Osteocyte (in vitro differentiated cells): ENCODE results near the gene FAM118A. TPM values are rescaled to one million over a fixed set of nuclear protein-coding genes. Genes with fewer than 3 reads are reported as not detected.

Experiments
- DNase-seq: peaks from one replicate; pipeline ENCODE4 v3.0.0; 2021; ENCODE audit warnings: mixed read lengths; ENCODE audit not compliant: unreplicated experiment; ENCODE audit errors: extremely low spot score
- H3K27ac Mint-ChIP-seq: one replicate; pipeline ENCODE4 v1.8.0; 2021; ENCODE audit warnings: mild to moderate bottlenecking, mixed read lengths; ENCODE audit not compliant: unreplicated experiment
- H3K27me3 Mint-ChIP-seq: one replicate; pipeline ENCODE4 v1.8.0; 2021; ENCODE audit warnings: mixed read lengths; ENCODE audit not compliant: unreplicated experiment
- H3K36me3 Mint-ChIP-seq: one replicate; pipeline ENCODE4 v1.8.0; 2021; ENCODE audit warnings: mixed read lengths; ENCODE audit not compliant: unreplicated experiment
- H3K4me1 Mint-ChIP-seq: one replicate; pipeline ENCODE4 v1.8.0; 2021; ENCODE audit warnings: mixed read lengths; ENCODE audit not compliant: unreplicated experiment
- H3K4me3 Mint-ChIP-seq: one replicate; pipeline ENCODE4 v1.8.0; 2021; ENCODE audit warnings: mild to moderate bottlenecking, moderate library complexity, mixed read lengths; ENCODE audit not compliant: unreplicated experiment
- H3K9me3 Mint-ChIP-seq: one replicate; pipeline ENCODE4 v1.8.0; 2021; ENCODE audit warnings: mixed read lengths; ENCODE audit not compliant: unreplicated experiment
- CTCF ChIP-seq: fragments of 200-600 bp; sonication (generic); IDR thresholded peaks from 2 replicates; pipeline ENCODE4 v1.5.0; 2021; ENCODE audit warnings: antibody characterized with exemption, mild to moderate bottlenecking, moderate library complexity
- total RNA-seq: library from RNA; stranded (reverse); gene quantifications from 2 replicates; pipeline ENCODE4 v1.2.1, GENCODE V29; 2021

The FAM118A gene
- total RNA-seq, 1 donor from 2014 or later, result 110 TPM

GRCh38 chr22:45295492-45295891 lies 14.2 kb upstream of the FAM118A start:
- no peaks in the 10 kb centered on the region for H3K36me3 Mint-ChIP-seq
- H3K9me3 Mint-ChIP-seq, result no peaks in the 10 kb centered on the region
- H3K4me1 Mint-ChIP-seq, result no peaks in the 10 kb centered on the region
- H3K4me3 Mint-ChIP-seq, result no peak overlapping the region
- H3K27ac Mint-ChIP-seq, result no peak overlapping the region
- H3K27me3 Mint-ChIP-seq, result no peaks in the 10 kb centered on the region
- no peak for DNase-seq
- TF ChIP-seq CTCF, result no peak

DNA sequence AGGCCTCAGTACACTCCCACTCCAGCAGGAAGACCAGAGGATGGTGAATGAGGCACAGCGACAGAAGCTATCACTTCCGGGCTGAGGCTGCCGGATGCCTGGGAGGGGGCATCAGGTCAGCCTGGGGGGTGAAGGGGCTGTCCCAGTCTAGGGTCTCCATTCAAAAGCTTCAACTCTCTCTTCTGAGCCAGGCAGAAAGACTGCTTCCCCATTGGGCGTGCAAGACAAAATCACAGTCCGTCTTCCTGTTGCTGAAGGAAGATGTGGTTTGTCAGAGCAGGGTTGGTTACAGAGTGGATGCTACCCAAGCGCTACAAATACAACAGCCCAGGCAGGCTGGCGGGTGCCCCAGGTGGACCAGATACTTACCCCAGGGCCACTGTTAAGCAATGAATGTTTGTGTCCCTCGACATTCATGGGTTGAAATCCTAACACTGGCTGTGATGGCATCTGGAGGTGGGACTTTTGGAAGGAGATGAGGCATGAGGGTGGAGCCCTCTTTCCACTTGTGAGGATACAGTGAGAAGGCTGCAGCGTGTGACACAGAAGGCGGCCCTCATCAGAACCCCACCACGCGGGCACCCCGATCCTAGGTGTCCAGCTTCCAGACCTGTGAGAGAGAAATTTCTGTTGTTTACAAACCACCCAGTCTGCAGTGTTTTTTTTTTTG lies 13.0 kb upstream of the FAM118A start:
- H3K27me3 Mint-ChIP-seq, result no peaks in the 10 kb centered on the region
- H3K27ac Mint-ChIP-seq, result no peak overlapping the region
- no peaks in the 10 kb centered on the region for H3K36me3 Mint-ChIP-seq
- no peak for TF ChIP-seq CTCF
- H3K9me3 Mint-ChIP-seq, result no peaks in the 10 kb centered on the region
- H3K4me3 Mint-ChIP-seq, result no peak overlapping the region
- DNase-seq, result no peak
- peaks cover 3% of the 10 kb centered on the region for H3K4me1 Mint-ChIP-seq

GRCh38 chr22:45298934-45299505 lies 10.7 kb upstream of the FAM118A start:
- no peak overlapping the region for H3K27ac Mint-ChIP-seq
- no peaks in the 10 kb centered on the region for H3K36me3 Mint-ChIP-seq
- TF ChIP-seq CTCF, result no peak
- H3K9me3 Mint-ChIP-seq, result no peaks in the 10 kb centered on the region
- no peaks in the 10 kb centered on the region for H3K27me3 Mint-ChIP-seq
- peaks cover 9% of the 10 kb centered on the region for H3K4me1 Mint-ChIP-seq
- no peak overlapping the region for H3K4me3 Mint-ChIP-seq
- DNase-seq, result no peak

DNA sequence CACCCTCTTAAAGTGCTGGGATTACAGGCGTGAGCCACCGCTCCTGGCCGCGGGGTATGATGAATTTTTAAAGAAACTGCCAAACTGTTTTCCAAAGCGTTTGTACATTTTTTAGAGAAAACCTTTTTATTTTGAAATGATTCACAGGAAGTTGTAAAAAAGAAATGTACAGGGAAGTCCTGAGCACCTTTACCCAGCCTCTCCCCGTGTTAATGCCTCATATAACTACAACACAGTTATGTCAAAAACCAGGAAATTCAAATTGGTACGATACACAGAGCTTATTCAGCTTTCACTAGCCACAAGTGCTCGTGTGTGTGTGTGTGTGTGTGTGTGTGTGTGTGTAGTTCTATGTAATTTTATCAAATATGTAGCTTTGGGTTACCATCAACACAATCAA lies 7.0 kb upstream of the FAM118A start:
- Mint-ChIP-seq H3K4me1 (peaks cover 12% of the 10 kb centered on the region), H3K9me3 (no peaks in the 10 kb centered on the region), H3K27me3 (no peaks in the 10 kb centered on the region), H3K4me3 (no peak overlapping the region), H3K27ac (peak overlapping the region; percentile 81), H3K36me3 (no peaks in the 10 kb centered on the region)
- no peak for TF ChIP-seq CTCF
- no peak for DNase-seq

GRCh38 chr22:45303181-45303580 lies 6.6 kb upstream of the FAM118A start:
- DNase-seq, result no peak
- Mint-ChIP-seq H3K36me3 (no peaks in the 10 kb centered on the region), H3K4me1 (peaks cover 12% of the 10 kb centered on the region), H3K9me3 (no peaks in the 10 kb centered on the region), H3K27me3 (no peaks in the 10 kb centered on the region), H3K4me3 (no peak overlapping the region), H3K27ac (no peak overlapping the region)
- TF ChIP-seq CTCF, result no peak
